H9 (cell line): ENCODE results near the gene LRR1. TPM values are rescaled to one million over a fixed set of nuclear protein-coding genes. Genes with fewer than 3 reads are reported as not detected.

ENCODE experiments used
- DNase-seq: peaks from one replicate; pipeline ENCODE4 v3.0.0-alpha.2; 2017
- H2AFZ ChIP-seq: one replicate; pipeline ENCODE4 v1.6.1; 2013; ENCODE audit warnings: mild to moderate bottlenecking, low read length, control low read depth, moderate library complexity
- H2AK5ac ChIP-seq: 2 replicates; pipeline ENCODE4 v1.6.1; 2013; ENCODE audit warnings: low read length, control low read depth, mixed read lengths; ENCODE audit not compliant: insufficient read length
- H2BK120ac ChIP-seq: one replicate; pipeline ENCODE4 v1.6.1; 2013; ENCODE audit warnings: low read depth, mild to moderate bottlenecking, low read length, control low read depth, inconsistent platforms; ENCODE audit not compliant: poor library complexity, severe bottlenecking
- H2BK12ac ChIP-seq: 2 replicates; pipeline ENCODE4 v1.6.1; 2013; ENCODE audit warnings: low read length, control low read depth, mixed read lengths, low read depth; ENCODE audit not compliant: insufficient read length
- H2BK15ac ChIP-seq: 2 replicates; pipeline ENCODE4 v1.6.1; 2013; ENCODE audit warnings: low read depth, low read length, control low read depth
- H2BK20ac ChIP-seq: one replicate; pipeline ENCODE4 v1.6.1; 2013; ENCODE audit warnings: low read depth, mild to moderate bottlenecking, low read length, control low read depth, inconsistent platforms; ENCODE audit not compliant: poor library complexity, severe bottlenecking
- H2BK5ac ChIP-seq: 2 replicates; pipeline ENCODE4 v1.6.1; 2013; ENCODE audit warnings: low read length, control low read depth, mixed read lengths; ENCODE audit not compliant: insufficient read length
- H3K14ac ChIP-seq: 2 replicates; pipeline ENCODE4 v1.6.1; 2013; ENCODE audit warnings: low read length, control low read depth; ENCODE audit not compliant: insufficient read depth
- H3K18ac ChIP-seq: 2 replicates; pipeline ENCODE4 v1.6.1; 2013; ENCODE audit warnings: low read depth, mild to moderate bottlenecking, mixed read lengths, low read length, control low read depth; ENCODE audit not compliant: insufficient read length
- H3K23ac ChIP-seq: 2 replicates; pipeline ENCODE4 v1.6.1; 2013; ENCODE audit warnings: low read length, control low read depth, mixed read lengths, low read depth; ENCODE audit not compliant: insufficient read length
- H3K23me2 ChIP-seq: 2 replicates; pipeline ENCODE4 v1.6.1; 2013; ENCODE audit warnings: low read depth, mild to moderate bottlenecking, mixed read lengths, low read length, control low read depth; ENCODE audit not compliant: insufficient read length, poor library complexity, severe bottlenecking
- H3K27ac ChIP-seq: 2 replicates; pipeline ENCODE4 v1.5.1; 2013; ENCODE audit warnings: low read length, control low read depth, mixed read lengths, low read depth; ENCODE audit not compliant: insufficient read length
- H3K27me3 ChIP-seq: 2 replicates; pipeline ENCODE4 v1.6.1; 2013; ENCODE audit warnings: low read length, control low read depth, inconsistent platforms; ENCODE audit not compliant: insufficient read depth
- H3K4ac ChIP-seq: 2 replicates; pipeline ENCODE4 v1.6.1; 2013; ENCODE audit warnings: low read depth, mild to moderate bottlenecking, control low read depth, inconsistent platforms, low read length, moderate library complexity
- H3K4me1 ChIP-seq: 2 replicates; pipeline ENCODE4 v1.6.1; 2013; ENCODE audit warnings: low read length, control low read depth, inconsistent platforms; ENCODE audit not compliant: insufficient read depth
- H3K4me2 ChIP-seq: 2 replicates; pipeline ENCODE4 v1.6.1; 2013; ENCODE audit warnings: low read length, control low read depth, mixed read lengths; ENCODE audit not compliant: insufficient read length, insufficient read depth
- H3K56ac ChIP-seq: 2 replicates; pipeline ENCODE4 v1.6.1; 2013; ENCODE audit warnings: low read depth, mild to moderate bottlenecking, mixed read lengths, low read length, control low read depth; ENCODE audit not compliant: insufficient read length
- H3K79me1 ChIP-seq: 2 replicates; pipeline ENCODE4 v1.6.1; 2013; ENCODE audit warnings: low read depth, mild to moderate bottlenecking, moderate library complexity, low read length, control low read depth, inconsistent platforms; ENCODE audit not compliant: insufficient read depth, poor library complexity, severe bottlenecking
- H3K79me2 ChIP-seq: 2 replicates; pipeline ENCODE4 v1.6.1; 2013; ENCODE audit warnings: low read length, control low read depth, inconsistent platforms; ENCODE audit not compliant: insufficient read depth
- H3K9ac ChIP-seq: 2 replicates; pipeline ENCODE4 v1.6.1; 2013; ENCODE audit warnings: low read length, control low read depth, mixed read lengths; ENCODE audit not compliant: insufficient read length; ENCODE audit errors: extremely low read depth
- H3K9me3 ChIP-seq: one replicate; pipeline ENCODE4 v1.6.1; 2013; ENCODE audit warnings: low read depth, low read length, inconsistent platforms; ENCODE audit not compliant: control insufficient read depth
- H3T11ph ChIP-seq: one replicate; pipeline ENCODE4 v1.6.1; 2013; ENCODE audit warnings: mild to moderate bottlenecking, low read length, control low read depth, inconsistent platforms
- H4K20me1 ChIP-seq: one replicate; pipeline ENCODE4 v1.6.1; 2013; ENCODE audit not compliant: control insufficient read depth, insufficient read length, insufficient read depth
- H4K5ac ChIP-seq: 2 replicates; pipeline ENCODE4 v1.6.1; 2013; ENCODE audit warnings: low read depth, mild to moderate bottlenecking, mixed read lengths, low read length, control low read depth; ENCODE audit not compliant: insufficient read length
- H4K8ac ChIP-seq: replicated peaks from 2 replicates; pipeline ENCODE4 v1.6.1; 2013; ENCODE audit warnings: low read length, control low read depth, mixed read lengths, low read depth; ENCODE audit not compliant: insufficient read length
- H4K91ac ChIP-seq: 2 replicates; pipeline ENCODE4 v1.6.1; 2013; ENCODE audit warnings: low read depth, mild to moderate bottlenecking, moderate library complexity, mixed read lengths, low read length, control low read depth; ENCODE audit not compliant: insufficient read length
- H3K27ac Mint-ChIP-seq, 3 experiments: 2 replicates in 2 of 3; 3 replicates in 1 of 3; pipeline ENCODE4 v1.8.0; 2020 to 2021; ENCODE audit warnings: mixed read lengths in 3 of 3, mild to moderate bottlenecking in 1 of 3, moderate library complexity in 1 of 3
- H3K27me3 Mint-ChIP-seq: 2 replicates; pipeline ENCODE4 v1.8.0; 2021; ENCODE audit warnings: low read depth, mild to moderate bottlenecking, moderate library complexity, mixed read lengths
- H3K36me3 Mint-ChIP-seq, 3 experiments: 2 replicates in 2 of 3; 3 replicates in 1 of 3; pipeline ENCODE4 v1.8.0; 2020 to 2021; ENCODE audit warnings: low read depth in 3 of 3, mixed read lengths in 3 of 3; ENCODE audit not compliant: insufficient read depth in 1 of 3
- H3K4me1 Mint-ChIP-seq, 2 experiments: 2 replicates each; pipeline ENCODE4 v1.8.0; 2020; ENCODE audit warnings: mixed read lengths in 2 of 2
- H3K4me3 Mint-ChIP-seq, 2 experiments: 2 replicates in 1 of 2; 3 replicates in 1 of 2; pipeline ENCODE4 v1.8.0; 2020 to 2021; ENCODE audit warnings: mild to moderate bottlenecking in 2 of 2, mixed read lengths in 2 of 2, moderate library complexity in 1 of 2
- H3K9me3 Mint-ChIP-seq, 2 experiments: 2 replicates in 1 of 2; 3 replicates in 1 of 2; pipeline ENCODE4 v1.8.0; 2020; ENCODE audit warnings: mild to moderate bottlenecking in 2 of 2, mixed read lengths in 2 of 2, moderate library complexity in 1 of 2
- CTCF ChIP-seq: fragments of 200-600 bp; sonication (generic); conservative IDR thresholded peaks from 3 replicates; pipeline ENCODE4 v1.8.0; 2021; ENCODE audit warnings: antibody characterized with exemption, mild to moderate bottlenecking
- WGBS: extraction: QIAGEN DNeasy Blood & Tissue Kit; methylation state at CpG from one replicate; pipeline ENCODE4 v1.1.7; 2013; ENCODE audit warnings: missing lambda C conversion rate, low lambda C conversion rate, mixed read lengths; ENCODE audit not compliant: insufficient read length; ENCODE audit errors: extremely low coverage; 5-methylcytosine and 5-hydroxymethylcytosine counted together
- total RNA-seq: library from RNA; stranded (reverse); gene quantifications from 2 replicates; pipeline ENCODE4 v1.2.1, GENCODE V29; 2021

The LRR1 gene
- total RNA-seq, 1 experiment from 2014 or later = 38.6 TPM

GRCh38 chr14:49549881-49550280 is 48.9 kb upstream of the LRR1 start:
- Histone ChIP-seq H2BK15ac (no peak overlapping the region), H4K8ac (no peak overlapping the region), H2AK5ac (no peak overlapping the region), H2BK5ac (no peak overlapping the region), H3K9ac (no peak overlapping the region), H2BK120ac (peak overlapping the region; percentile 51), H3K79me1 (no peaks in the 10 kb centered on the region), H3K79me2 (no peaks in the 10 kb centered on the region), H4K20me1 (no peaks in the 10 kb centered on the region), H3K4me1 (peaks cover 6% of the 10 kb centered on the region; the same call in 1 of the 2 replicates), H3K14ac (0 out of 2 replicates have a peak overlapping the region, but pooled peaks have one; percentile 12), H3K4ac (no peak overlapping the region), H3K23me2 (no peaks in the 10 kb centered on the region), H3K27me3 (no peaks in the 10 kb centered on the region), H3T11ph (no peak overlapping the region), H3K27ac (no peak overlapping the region), H3K23ac (no peak overlapping the region), H3K18ac (no peak overlapping the region), H4K5ac (no peak overlapping the region), H3K9me3 (no peaks in the 10 kb centered on the region), H2BK12ac (peak overlapping the region; percentile 65), H4K91ac (no peak overlapping the region), H2AFZ (peak overlapping the region; percentile 78), H3K56ac (no peak overlapping the region), H3K4me2 (peak overlapping the region; percentile 34), H2BK20ac (no peak overlapping the region)
- peaks cover 15 to 16% of the 10 kb centered on the region in 2 experiments; a peak in 3 of 5 replicates for H3K9me3 Mint-ChIP-seq
- DNase-seq = peak; percentile 54
- peaks cover 42 to 53% of the 10 kb centered on the region in 2 experiments for H3K4me1 Mint-ChIP-seq
- H3K4me3 Mint-ChIP-seq = peak overlapping the region in 1 of 2 experiments; percentile 7; a peak in 1 of 5 replicates
- H3K27me3 Mint-ChIP-seq = no peaks in the 10 kb centered on the region; the same call in none of the 2 replicates
- peak overlapping the region in 2 of 3 experiments; percentile 4 to 23; a peak in 2 of 7 replicates for H3K27ac Mint-ChIP-seq
- no peak for TF ChIP-seq CTCF
- peaks cover 0 to 30% (median 13%) of the 10 kb centered on the region in 3 experiments; a peak in 5 of 7 replicates for H3K36me3 Mint-ChIP-seq
- WGBS = no CpG with 5 or more reads among the region's 4 CpGs
